Measurements from ENCODE around the gene APBA2.

DNA sequence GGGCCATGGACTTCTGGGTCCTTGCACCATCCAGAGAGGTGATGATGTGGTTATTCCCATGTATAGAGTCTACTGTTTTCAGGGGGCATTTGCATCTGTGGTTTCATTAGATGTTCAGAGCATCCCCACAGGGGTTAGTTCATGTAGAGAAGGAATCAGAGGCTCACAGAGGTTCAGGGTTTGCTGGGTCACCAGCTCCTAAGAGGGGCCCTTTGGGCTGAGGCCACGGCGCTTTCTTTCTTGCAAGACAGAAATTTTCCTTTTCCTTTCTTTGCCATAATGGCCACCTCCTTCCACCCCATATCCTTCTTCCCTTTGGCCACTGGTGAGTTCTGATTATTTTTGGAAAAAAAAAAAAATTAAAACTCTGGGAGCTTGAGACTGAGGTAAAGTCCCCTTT is 62.3 kb downstream of the APBA2 start:
- TF ChIP-seq, protein P1, sequence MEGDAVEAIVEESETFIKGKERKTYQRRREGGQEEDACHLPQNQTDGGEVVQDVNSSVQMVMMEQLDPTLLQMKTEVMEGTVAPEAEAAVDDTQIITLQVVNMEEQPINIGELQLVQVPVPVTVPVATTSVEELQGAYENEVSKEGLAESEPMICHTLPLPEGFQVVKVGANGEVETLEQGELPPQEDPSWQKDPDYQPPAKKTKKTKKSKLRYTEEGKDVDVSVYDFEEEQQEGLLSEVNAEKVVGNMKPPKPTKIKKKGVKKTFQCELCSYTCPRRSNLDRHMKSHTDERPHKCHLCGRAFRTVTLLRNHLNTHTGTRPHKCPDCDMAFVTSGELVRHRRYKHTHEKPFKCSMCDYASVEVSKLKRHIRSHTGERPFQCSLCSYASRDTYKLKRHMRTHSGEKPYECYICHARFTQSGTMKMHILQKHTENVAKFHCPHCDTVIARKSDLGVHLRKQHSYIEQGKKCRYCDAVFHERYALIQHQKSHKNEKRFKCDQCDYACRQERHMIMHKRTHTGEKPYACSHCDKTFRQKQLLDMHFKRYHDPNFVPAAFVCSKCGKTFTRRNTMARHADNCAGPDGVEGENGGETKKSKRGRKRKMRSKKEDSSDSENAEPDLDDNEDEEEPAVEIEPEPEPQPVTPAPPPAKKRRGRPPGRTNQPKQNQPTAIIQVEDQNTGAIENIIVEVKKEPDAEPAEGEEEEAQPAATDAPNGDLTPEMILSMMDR (IDR thresholded peaks at IDR 0.05): no peak
- no peak for TF ChIP-seq POLR2AphosphoS5 (IDR thresholded peaks at IDR 0.05)
- no peak for TF ChIP-seq EP300 (IDR thresholded peaks at IDR 0.05)
- TF ChIP-seq POLR2A (IDR thresholded peaks at IDR 0.05): no peak
